ENCODE measurements around the gene NTM. TPM values are rescaled to one million over a fixed set of nuclear protein-coding genes. Genes with fewer than 3 reads are reported as not detected.

Gene NTM
- total RNA-seq, 1 experiment from 2014 or later: 2.7 TPM

DNA sequence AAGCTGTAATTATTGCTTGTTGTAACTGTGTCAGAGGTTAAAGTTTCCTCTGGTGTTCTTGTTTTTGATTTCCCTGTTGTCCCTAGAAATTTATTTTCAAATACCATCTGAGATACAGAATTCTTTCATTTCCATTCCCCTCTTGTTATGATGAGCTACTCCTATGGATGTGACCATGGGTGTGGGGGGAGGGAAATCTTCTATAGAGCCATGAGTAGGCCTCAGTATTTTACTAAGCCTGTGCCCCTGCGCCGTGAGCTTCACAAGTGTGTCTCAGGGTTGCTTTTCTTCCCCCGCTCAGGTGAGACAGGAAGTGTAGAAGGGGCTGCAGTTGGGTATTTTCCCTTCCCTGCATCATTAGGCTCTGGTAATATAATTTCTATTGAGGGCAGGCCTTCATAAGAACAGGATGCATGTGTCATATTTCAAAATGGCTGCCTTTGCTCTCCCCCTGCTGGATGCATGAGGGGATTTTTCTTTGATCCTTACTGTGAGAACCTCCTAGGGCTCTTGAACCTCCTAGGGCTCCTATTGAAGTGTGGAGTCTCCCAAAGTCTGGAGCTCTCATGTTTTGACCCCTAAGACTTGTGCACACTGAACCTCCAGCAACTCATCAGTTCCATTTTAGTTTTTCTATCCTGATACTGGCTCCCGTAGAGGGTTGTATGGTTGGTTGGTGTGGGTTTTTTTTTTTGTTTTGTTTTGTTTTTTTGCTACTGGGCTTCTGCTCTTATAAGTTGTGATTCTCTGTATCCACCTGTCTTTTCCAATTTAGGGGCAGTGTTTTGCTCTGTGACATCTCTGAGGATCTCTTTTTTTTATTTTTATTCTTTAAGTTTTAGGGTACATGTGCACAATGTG lies 658.2 kb downstream of the NTM start:
- DNase-seq: peak; percentile 40
- no peaks in the 10 kb centered on the region for H3K36me3 ChIP-seq (replicated peaks; ENCODE audit: control insufficient read depth, insufficient read depth, low read length)
- no peak overlapping the region for H3K4me3 ChIP-seq (ENCODE audit: insufficient read depth, low read depth, low read length)
- H3K27me3 ChIP-seq (ENCODE audit: control insufficient read depth, insufficient read depth, low read length): no peaks in the 10 kb centered on the region

DNA sequence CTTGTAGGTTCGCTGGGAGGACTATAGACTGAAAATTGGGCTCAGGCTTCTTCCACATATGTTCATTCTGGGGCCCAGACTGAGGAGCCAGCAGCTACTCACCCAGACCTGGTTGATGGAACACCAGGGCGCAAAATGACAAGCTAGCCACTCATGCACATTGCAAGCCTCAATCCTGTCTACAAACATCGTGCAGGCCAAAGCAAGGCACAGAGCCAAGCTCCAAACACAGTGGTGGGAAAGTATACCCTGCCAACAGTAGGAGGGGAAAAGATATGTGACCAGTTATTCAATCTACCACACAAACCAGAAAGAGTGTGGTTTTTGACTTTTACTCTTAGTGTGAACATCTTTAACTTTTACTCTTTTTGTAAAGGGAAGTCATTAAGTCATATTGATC lies 660.5 kb downstream of the NTM start:
- no peaks in the 10 kb centered on the region for H3K27me3 ChIP-seq (ENCODE audit: control insufficient read depth, insufficient read depth, low read length)
- no peak for DNase-seq
- H3K36me3 ChIP-seq (replicated peaks; ENCODE audit: control insufficient read depth, insufficient read depth, low read length): no peaks in the 10 kb centered on the region
- no peak overlapping the region for H3K4me3 ChIP-seq (ENCODE audit: insufficient read depth, low read depth, low read length)

DNA sequence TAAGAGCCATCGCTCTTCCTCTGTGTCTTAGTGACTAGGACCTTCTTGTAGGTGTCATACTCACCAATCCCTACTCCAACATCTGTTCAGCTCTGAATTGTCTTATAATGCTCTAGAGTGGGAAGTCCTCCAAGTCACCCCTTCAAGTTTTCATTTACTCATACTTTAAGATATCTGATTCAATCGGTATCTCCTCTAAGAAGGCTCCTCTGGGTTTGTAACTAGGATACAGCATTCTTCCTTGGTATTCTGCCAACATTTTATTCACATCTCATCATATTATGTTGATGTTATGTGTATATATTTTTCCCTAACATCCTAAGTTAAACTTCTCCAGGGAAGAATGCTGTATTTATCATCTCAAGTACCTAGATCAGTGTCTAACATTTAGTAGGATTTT lies 662.1 kb downstream of the NTM start:
- H3K4me3 ChIP-seq (ENCODE audit: insufficient read depth, low read depth, low read length): no peak overlapping the region
- no peaks in the 10 kb centered on the region for H3K27me3 ChIP-seq (ENCODE audit: control insufficient read depth, insufficient read depth, low read length)
- no peak for DNase-seq
- H3K36me3 ChIP-seq (replicated peaks; ENCODE audit: control insufficient read depth, insufficient read depth, low read length): no peaks in the 10 kb centered on the region

DNA sequence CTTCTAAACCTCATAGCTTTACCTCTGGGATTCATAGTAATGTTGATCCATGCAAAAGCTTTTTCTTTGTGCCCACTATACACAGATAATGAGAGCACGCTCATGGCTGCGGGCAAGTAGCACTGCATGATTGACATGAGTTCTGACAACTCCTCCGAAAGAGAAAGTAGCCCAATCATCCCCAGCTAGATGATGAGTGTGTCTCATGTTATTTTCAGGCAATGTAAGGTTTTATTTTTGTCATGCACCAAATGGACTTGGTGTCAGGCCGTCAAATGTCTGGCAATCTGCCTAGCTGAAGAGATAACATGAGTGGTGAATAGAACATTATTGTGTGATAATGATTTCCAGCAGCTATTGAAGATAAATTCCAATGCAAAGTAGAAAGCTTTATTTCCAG lies 662.6 kb downstream of the NTM start:
- no peak overlapping the region for H3K4me3 ChIP-seq (ENCODE audit: insufficient read depth, low read depth, low read length)
- no peaks in the 10 kb centered on the region for H3K36me3 ChIP-seq (replicated peaks; ENCODE audit: control insufficient read depth, insufficient read depth, low read length)

DNA sequence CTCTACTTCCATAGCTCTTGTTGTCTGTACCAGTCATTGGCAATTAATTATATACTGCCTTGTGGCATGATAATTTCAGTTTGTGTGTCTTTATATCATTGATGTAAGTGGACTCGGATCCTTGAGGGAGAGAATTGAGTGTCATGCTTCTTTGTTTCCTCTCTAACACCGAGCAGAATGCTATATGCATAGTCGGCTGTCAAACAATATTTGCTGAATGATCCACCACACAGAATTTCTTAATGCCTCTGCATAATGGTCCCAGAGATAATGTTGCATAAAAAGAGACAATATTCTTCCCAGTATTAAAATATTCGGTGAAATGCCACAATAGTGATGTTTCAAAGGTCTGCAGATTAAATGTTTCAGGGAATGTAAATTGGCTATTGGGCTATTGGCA lies 664.8 kb downstream of the NTM start:
- no peak for DNase-seq
- Histone ChIP-seq H3K4me3 (ENCODE audit: insufficient read depth, low read depth, low read length) (no peak overlapping the region), H3K36me3 (replicated peaks; ENCODE audit: control insufficient read depth, insufficient read depth, low read length) (no peaks in the 10 kb centered on the region), H3K27me3 (ENCODE audit: control insufficient read depth, insufficient read depth, low read length) (no peaks in the 10 kb centered on the region)

More for the DNA sequence above, 662.6 kb downstream of the NTM start:
- H3K27me3 ChIP-seq (ENCODE audit: control insufficient read depth, insufficient read depth, low read length): no peaks in the 10 kb centered on the region
- no peak for DNase-seq

DNA sequence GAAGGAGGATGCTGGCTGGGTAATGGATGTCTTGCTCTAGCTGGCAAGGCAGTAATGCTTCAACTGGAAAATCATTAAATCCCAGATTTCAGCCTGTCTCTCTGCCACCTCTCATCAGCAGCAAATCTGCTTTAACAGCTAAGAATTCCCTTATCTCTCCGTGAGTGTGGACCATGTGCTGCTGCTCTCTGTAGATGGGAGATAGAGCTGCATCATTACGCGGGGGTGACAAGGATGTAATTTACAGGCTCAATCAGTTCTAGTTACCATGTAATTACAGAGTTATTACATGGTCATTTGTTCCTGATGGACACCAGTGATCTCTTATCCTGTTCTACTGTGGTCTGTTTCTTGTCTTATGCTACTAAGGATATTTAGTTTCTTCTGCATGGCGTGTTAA lies 665.4 kb downstream of the NTM start:
- no peaks in the 10 kb centered on the region for H3K27me3 ChIP-seq (ENCODE audit: control insufficient read depth, insufficient read depth, low read length)
- no peak for DNase-seq
- no peak overlapping the region for H3K4me3 ChIP-seq (ENCODE audit: insufficient read depth, low read depth, low read length)

DNA sequence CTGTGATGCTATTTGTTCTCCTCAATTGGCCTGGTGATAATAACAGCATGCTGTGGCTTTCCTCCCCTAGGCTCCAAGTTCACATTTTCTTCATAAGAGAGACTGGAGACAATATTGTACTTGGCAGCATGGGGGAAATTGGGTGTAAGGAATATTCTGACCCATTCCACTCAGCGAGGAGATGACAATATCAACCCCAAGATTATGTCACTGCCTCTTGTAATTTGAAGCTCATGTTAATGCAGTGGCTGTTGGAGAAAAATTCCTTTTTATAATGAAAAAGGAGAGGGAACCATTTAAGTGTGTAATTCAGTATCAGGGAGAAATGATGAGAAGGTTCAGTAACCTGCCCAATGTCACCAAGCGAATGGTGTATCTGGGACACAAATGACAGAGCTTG lies 665.8 kb downstream of the NTM start:
- no peak for DNase-seq
- Histone ChIP-seq H3K27me3 (ENCODE audit: control insufficient read depth, insufficient read depth, low read length) (no peaks in the 10 kb centered on the region), H3K36me3 (replicated peaks; ENCODE audit: control insufficient read depth, insufficient read depth, low read length) (no peaks in the 10 kb centered on the region)

More for the DNA sequence above, 665.4 kb downstream of the NTM start:
- H3K36me3 ChIP-seq (replicated peaks; ENCODE audit: control insufficient read depth, insufficient read depth, low read length): no peaks in the 10 kb centered on the region

DNA sequence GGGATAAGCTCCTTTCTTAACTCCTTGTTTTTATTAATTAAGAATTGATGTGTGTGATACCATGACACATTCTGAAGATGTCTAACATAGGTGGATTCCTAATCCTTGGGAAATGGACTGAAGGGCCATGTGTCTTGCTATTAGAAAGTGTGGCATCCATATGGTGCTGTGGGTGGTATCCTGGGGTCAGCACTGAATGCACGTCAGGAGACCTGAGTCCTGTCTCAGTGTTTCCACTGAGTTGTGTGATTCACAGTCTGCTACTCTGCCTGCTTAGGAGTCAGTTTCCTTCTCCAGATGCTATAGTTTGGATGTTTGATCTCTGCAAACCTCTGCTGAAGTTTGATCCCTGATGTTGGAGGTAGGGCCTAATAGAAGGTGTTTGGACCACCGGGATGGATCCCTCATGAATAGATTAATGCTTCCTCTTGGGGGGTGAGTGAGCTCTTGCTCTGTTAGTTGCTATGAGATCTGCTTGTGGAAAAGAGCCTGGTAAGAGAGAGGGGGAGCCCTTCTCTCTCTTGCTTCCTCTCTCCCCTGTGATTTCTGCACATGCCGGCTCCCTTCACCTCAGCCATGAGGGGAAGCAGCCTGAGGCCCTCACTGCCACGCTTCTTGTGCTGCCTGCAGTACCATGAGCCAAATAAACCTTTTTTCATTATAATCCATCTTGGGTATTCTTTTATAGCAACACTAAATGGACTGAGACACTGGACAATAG lies 666.5 kb downstream of the NTM start:
- H3K36me3 ChIP-seq (replicated peaks; ENCODE audit: control insufficient read depth, insufficient read depth, low read length): no peaks in the 10 kb centered on the region
- DNase-seq: no peak
- no peaks in the 10 kb centered on the region for H3K27me3 ChIP-seq (ENCODE audit: control insufficient read depth, insufficient read depth, low read length)
- no peak overlapping the region for H3K4me3 ChIP-seq (ENCODE audit: insufficient read depth, low read depth, low read length)

More for the DNA sequence above, 665.8 kb downstream of the NTM start:
- no peak overlapping the region for H3K4me3 ChIP-seq (ENCODE audit: insufficient read depth, low read depth, low read length)

DNA sequence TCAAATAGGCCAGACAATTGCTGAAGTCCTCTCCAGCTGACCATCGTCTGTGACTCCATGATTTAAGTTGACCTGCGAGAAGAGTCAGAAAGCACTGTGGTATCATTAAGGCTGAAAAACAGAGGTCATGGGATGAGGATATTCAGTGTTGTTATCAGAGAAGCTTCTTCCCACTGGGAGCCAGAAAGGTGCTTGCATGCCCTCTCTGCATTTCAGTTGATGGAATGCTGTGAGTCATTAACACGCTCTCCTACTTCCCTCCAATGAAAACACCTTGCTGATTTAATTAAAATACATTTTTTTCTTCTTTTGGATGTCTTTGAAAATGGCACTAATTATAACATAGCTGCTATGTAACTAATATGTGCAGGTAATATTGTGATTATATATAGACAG lies 667.0 kb downstream of the NTM start:
- no peak for DNase-seq
- Histone ChIP-seq H3K27me3 (ENCODE audit: control insufficient read depth, insufficient read depth, low read length) (no peaks in the 10 kb centered on the region), H3K36me3 (replicated peaks; ENCODE audit: control insufficient read depth, insufficient read depth, low read length) (no peaks in the 10 kb centered on the region), H3K4me3 (ENCODE audit: insufficient read depth, low read depth, low read length) (no peak overlapping the region)

DNA sequence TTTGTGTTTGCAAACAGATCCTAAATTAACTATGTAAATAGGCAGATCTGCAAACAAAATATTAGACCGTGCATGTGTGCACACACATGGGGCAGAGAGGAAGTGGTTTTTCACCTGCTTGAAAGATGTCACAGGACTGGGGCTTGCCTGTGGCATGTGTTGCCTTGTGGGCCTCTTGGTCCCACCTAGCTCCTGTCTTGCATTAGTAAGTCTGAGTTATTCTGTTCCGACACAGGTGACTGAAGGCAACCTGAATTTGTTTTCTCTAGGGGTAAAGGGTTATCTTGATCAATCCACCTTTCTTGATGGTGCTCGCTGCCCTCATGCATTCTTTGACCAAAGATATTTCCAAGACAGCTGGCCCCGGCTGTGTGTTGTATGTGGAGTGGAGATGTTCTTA lies 667.5 kb downstream of the NTM start:
- H3K27me3 ChIP-seq (ENCODE audit: control insufficient read depth, insufficient read depth, low read length): no peaks in the 10 kb centered on the region

DNA sequence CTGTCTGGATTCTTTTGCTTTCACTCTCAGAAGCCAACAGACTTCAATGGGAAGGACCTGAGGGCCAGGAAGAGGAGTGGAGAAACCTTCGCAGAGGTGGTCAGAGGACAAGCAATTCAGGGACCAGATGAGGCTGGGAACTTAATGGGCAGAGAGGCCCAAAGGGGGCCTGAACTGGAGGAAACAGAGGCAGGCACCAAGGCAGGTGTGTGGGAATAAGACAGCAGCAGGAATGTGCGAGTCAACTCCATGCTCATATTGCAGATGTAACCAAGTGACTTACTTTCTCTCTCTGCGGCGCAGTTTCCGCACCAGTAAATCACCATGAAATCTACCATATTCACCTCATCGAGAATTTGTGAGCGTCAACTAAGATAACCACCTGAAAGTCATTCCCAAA lies 669.1 kb downstream of the NTM start:
- no peak overlapping the region for H3K4me3 ChIP-seq (ENCODE audit: insufficient read depth, low read depth, low read length)
- H3K36me3 ChIP-seq (replicated peaks; ENCODE audit: control insufficient read depth, insufficient read depth, low read length): no peaks in the 10 kb centered on the region
- H3K27me3 ChIP-seq (ENCODE audit: control insufficient read depth, insufficient read depth, low read length): no peaks in the 10 kb centered on the region
- DNase-seq: no peak

More for the DNA sequence above, 667.5 kb downstream of the NTM start:
- Histone ChIP-seq H3K36me3 (replicated peaks; ENCODE audit: control insufficient read depth, insufficient read depth, low read length) (no peaks in the 10 kb centered on the region), H3K4me3 (ENCODE audit: insufficient read depth, low read depth, low read length) (no peak overlapping the region)
- no peak for DNase-seq

DNA sequence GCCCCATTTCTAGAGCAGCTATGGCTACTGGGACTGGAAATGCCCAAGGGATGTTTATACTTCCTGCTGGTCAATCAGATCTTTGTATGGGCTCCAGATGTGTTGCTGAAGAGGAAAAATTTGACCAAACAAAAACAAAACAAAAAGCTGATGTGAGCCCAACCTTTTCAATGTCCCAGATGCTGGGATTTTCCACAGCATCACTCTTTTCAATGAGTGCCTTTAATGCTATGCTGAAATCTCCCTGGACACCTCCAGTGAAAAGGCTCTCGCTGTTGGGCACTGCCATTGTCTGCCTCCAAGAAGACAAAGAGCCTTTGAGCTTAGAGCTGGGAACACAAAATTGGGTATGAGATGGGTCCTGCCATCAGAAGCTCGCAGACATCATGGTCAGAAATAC lies 671.9 kb downstream of the NTM start:
- no peak for DNase-seq
- no peak overlapping the region for H3K4me3 ChIP-seq (ENCODE audit: insufficient read depth, low read depth, low read length)
- H3K27me3 ChIP-seq (ENCODE audit: control insufficient read depth, insufficient read depth, low read length): no peaks in the 10 kb centered on the region
- H3K36me3 ChIP-seq (replicated peaks; ENCODE audit: control insufficient read depth, insufficient read depth, low read length): no peaks in the 10 kb centered on the region

DNA sequence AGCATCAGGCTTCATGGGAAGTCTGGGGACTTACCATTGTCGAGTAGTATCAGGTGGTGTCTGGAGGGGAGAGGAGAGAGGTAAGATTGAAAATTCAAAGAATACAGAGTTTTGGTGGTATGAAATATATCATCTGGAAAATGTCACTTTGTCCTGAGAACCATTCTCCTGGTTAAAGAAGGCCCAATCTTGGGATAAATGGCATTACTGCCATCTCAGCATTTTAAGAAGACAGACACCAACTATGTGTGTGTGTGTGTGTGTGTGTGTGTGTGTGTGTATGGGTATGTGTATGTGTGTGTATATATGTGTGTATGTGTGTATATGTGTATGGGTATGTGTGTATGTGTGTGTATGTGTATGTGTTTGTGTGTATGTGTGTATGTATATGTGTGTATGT lies 673.3 kb downstream of the NTM start:
- no peak for DNase-seq
- H3K4me3 ChIP-seq (ENCODE audit: insufficient read depth, low read depth, low read length): no peak overlapping the region
- no peaks in the 10 kb centered on the region for H3K27me3 ChIP-seq (ENCODE audit: control insufficient read depth, insufficient read depth, low read length)
- H3K36me3 ChIP-seq (replicated peaks; ENCODE audit: control insufficient read depth, insufficient read depth, low read length): no peaks in the 10 kb centered on the region

DNA sequence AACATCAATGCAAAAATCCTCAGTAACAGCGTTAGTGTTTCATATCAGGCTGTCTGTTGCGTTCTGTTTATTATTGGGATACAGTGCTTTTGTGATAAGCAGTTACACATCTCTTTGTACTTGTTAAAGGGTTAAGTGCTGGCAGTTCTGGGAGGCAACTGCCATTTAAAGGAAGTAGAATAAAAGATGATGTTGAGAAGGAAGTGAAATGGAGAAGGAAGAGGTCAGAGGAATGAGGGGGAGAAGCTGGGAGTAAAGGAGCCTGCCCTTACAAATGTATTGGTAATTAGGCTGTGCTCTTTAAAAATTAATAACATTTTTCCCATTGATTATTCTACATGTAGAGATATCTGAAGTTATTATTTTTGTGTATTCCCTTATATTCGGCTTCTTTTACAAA lies 674.7 kb downstream of the NTM start:
- Histone ChIP-seq H3K4me3 (ENCODE audit: insufficient read depth, low read depth, low read length) (no peak overlapping the region), H3K36me3 (replicated peaks; ENCODE audit: control insufficient read depth, insufficient read depth, low read length) (no peaks in the 10 kb centered on the region), H3K27me3 (ENCODE audit: control insufficient read depth, insufficient read depth, low read length) (no peaks in the 10 kb centered on the region)
- DNase-seq: no peak

DNA sequence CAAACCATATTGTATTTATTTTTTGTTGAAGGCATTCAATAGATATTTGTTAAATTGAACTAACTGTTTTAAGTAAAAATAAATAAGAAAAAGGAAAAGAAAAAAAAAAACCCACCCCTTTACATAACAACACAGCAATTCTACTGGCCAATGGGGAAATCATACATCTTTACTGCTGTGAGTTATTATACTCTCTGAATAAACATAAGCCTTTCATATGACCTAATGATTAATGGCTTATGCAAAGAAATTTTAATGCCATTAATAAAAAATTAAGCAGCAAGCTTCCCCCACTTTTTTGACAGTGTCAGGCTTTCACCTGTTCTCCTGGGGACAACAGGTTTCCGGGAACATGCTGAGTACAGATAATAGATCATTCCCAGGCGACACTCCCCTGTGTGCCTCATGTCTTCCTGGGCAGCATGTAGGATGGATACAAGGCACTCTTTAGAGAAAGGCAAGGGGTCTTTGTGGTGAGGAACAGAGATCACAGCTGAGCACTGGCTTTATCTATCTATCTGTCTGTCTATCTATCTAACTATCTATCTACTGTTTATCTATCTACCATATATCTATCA lies 676.0 kb downstream of the NTM start:
- DNase-seq: no peak
- no peaks in the 10 kb centered on the region for H3K36me3 ChIP-seq (replicated peaks; ENCODE audit: control insufficient read depth, insufficient read depth, low read length)
- H3K27me3 ChIP-seq (ENCODE audit: control insufficient read depth, insufficient read depth, low read length): no peaks in the 10 kb centered on the region
- no peak overlapping the region for H3K4me3 ChIP-seq (ENCODE audit: insufficient read depth, low read depth, low read length)
